SHP77 (cell line): Measurements from ENCODE around the gene LPA.
A peak's percentile ranks its signal among the peaks of the same experiment; 100 is the strongest.

Experiments
- DNase-seq, 2 experiments: peaks; one replicate each; lab custom pipeline; 2025; lab: John Stamatoyannopoulos, UW

LPA gene

DNA sequence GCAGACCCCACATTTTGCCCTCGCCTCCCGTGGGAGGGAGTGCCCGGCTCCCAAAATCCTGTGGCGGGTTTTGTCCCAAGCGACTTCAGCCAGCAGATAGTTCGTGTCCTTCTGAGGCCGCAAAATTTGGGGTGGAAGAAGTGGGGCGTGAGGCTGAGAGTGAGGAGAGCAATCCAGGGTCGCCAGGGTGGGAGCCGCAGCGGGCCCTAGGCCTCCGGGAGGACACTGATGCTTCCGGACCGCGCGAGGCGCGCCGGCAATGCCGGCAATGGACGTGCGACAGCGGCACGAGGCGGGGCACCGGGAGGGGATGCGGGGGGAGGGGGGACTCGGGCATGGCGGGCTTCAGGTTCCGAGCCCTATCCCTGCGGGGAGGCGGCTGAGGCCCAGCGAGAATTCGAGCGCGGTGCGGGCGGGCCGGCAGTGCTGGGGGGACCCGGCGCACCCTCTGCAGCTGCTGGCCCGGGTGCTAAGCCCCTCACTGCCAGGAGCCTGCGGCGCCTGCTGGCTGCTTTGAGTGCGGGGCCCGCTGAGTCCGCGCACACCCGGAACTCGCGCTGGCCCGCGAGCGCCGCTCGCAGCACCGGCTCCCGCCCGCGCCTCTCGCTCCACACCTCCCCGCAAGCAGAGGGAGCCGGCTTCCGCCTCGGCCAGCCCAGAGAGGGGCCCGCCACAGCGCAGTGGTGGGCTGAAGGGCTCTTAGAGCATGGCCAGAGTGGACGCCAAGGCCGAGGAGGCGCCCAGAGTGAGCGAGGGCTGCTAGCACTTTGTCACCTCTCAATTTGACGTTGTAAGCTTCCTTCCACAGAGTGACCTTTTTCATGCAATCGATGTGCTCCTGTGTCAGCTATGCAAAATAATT, 143.8 kb downstream of the LPA start:
- peak; percentile 29 to 50 for DNase-seq

DNA sequence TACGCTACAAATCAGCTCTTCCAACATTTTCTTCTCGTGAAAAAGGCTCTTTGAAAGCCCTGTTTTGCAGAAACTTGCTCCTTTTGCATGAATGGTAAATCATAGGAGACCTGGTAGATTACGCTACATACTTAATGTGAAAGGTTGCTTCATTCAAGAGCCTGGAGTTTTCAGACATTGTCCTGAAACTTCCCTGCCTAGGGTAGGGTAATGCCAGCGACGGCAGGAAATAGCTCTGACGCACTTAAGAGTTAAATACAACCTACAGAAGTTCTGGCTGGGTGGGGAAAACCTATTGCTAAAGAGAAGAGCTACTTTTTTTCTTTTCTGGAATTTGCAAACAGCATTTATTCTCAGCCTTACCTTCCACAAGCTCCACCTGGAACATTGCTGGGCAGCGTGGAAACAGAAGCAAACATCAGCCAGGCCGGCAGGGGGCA, 144.5 kb downstream of the LPA start:
- no peak for DNase-seq

DNA sequence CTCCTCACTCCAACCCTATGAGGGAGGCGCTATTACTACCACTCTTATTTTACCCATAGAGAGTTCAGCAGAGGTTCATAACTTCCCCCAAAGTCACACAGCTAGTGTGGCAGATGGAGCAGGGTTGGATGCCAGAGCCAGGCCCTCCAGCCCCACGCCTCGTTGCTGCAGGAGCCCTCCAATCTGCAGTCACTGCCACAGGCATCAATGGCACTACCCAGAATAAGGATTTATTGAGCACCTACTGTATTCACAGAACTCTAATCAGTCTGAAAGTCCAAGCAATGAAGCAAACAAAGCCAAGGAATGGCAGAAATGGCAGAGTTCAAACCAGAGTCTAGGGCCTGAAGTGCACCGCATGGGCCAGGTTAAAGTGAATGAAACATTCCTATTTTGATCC, 144.9 kb downstream of the LPA start:
- DNase-seq = no peak

DNA sequence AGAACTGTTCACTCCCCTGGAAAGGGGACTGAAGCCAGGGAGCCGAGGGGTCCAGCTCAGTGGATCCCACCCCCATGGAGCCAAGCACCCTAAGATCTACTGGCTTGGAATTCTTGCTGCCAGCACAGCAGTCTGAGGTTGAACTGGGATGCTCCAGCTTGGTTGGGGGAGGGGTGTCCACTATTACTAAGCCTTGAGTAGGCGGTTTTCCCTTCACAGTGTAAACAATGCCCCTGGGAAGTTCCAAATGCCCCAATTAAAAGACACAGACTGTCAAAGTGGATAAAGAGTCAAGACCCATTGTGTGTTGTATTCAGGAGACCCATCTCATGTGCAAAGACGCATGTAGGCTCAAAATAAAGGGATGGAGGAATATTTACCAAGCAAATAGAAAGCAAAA, 150.2 kb downstream of the LPA start:
- DNase-seq = no peak

DNA sequence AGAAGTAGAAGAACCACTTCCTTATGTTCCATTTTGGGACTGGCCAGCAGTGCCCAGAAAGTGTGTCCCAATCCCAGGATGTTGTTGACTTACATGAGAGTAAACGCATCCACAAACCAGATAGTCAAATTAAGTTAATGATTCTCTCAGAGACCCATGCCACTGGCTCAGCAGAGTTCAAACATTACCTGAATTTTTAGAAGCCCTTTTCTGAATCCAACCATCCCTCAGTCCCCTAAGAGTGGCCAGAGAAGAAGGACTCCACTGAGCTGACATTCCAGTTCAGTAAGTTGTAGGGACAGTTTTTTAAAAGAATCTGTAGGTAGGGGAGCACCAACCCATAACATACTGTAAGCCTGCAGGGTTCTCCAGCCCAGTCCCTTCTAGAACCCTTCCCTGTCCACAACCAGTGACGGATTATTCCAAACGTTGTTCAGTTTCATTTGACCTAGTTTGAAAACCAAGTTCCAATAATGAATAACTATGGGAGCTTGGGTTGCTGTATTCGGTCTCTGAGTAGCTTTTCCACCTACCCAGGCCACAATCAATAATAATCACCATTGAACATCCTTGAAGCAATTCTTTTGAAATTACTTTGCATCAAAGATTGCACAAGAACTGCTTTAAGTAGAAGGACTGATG, 153.0 kb downstream of the LPA start:
- no peak for DNase-seq

DNA sequence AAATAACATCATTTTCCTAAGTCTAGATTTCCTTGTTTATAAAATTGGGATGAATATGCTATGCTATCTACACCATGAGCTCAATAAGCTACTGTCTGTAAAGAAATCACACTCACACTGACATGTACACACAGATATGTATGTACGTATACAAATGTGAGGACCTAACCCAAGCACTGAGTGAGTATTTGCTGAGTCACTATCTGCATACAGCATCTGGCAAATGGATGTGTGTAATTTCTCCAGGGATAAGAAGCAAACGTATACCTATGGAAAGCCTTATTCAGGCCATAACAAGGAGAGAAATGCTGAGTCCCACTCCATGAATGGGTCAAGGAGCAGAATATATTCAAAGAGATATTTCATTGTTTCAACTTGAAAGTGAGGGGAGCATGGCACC, 153.9 kb downstream of the LPA start:
- DNase-seq = no peak

DNA sequence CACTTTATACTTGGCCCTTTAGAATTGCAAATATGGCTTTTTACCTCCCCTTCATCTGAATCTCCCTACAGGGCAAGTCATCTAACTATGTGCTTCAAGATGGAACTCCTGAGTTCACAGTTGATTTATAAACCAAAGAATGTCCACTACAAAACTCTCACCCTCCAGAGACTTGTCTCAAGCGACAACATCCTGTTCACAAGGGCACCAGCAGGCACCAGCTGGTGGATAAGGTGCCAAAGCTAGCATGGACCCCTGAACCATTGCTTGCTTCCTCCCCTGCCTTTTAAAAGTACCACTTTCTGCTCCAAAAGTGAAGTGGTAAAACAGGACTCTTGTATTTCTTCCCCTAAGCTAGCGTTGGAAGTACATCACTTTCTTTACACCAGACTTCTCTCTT, 154.5 kb downstream of the LPA start:
- DNase-seq = no peak

DNA sequence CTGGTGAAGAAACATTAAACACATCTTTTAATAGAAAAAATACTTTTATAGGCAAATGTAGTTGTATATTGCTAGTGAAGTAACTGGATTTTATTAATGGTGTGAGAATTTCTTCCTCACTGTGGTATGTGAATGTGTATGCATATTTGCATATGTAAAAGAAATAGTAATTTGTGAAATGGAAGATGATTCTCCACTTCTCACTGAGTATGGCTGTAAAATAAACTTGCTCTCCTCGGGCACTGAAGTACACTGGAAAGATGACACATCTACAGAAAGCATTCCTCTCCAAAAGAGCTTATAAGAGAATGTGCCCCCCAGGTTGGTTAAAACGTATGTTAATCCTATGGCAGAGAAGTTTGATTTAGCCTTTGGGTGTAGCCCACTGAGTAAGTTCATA, 155.5 kb downstream of the LPA start:
- DNase-seq = no peak

DNA sequence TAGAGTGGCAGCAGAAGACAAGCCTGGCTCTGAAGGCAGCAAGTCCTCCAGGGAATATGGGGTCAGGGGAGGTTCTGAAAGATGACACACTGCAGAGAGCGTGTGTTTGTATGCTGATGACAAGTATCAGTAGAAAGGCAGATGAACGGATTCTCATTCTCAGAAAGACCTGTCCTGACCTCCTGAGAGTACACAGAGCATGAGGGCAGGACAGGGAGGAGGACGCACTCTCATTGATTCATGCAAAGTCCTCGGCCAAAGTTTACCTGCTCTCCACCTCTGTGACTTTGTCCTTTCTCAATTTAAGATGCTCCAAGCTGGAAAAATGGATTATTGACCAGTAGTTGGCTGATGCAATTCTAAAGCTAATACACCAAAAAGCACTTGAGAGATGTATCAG, 156.7 kb downstream of the LPA start:
- DNase-seq = no peak

DNA sequence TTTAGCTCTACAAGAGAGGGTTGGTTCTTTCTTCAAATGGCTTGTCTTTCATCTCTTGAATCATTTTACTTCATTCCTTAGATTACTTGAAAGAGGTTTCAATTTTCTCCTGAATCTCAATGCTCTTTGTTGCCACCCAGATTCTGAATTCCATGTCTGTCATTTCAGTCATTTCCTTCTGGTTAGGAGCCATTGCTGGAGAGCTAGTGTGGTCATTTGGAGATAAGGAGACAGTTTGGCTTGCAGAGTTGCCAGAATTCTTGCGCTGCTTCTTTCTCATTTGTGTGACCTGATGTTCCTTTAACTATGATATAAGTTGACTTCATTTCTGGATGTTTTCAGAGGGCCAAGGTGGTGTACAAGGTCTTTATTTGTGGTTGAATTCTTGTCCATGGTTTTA, 158.1 kb downstream of the LPA start:
- no peak for DNase-seq

DNA sequence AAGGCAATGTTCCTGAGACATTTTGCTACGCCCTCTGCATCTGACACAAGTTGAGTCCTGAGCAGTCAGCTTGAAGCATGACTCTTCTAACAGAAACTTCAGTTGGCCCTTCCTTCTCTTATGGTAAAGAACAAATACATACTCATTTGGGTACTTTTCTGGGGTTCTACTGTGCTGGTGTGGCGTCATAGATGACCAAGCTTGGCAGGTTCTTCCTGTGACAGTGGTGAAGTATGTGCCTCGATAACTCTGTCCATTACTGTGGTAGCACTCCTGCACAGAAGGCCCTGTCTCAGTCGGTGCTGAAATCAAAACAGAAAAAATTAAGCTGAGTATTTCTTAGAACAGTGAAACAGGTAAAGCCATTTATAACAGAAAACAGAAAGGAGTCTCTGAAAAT, 163.4 kb downstream of the LPA start:
- no peak for DNase-seq

DNA sequence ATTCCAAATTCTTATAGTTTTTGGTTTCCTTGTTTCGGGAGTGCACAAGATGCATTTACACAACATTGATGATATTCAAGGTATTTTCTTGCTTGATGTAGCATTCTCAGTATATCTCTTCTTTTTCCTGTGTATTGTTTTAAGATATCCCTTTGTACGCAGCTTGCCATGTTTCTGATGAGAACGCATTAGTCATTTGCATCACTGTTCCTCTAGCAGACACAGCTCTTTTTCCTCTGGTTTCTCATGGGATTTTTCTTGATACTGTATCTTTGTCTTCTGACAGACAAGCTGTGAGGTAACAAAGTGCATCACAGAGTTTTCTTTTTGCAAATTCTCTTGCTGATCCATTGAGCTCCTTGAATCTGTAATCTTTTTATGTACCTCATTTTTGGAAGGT, 169.5 kb downstream of the LPA start:
- no peak for DNase-seq

DNA sequence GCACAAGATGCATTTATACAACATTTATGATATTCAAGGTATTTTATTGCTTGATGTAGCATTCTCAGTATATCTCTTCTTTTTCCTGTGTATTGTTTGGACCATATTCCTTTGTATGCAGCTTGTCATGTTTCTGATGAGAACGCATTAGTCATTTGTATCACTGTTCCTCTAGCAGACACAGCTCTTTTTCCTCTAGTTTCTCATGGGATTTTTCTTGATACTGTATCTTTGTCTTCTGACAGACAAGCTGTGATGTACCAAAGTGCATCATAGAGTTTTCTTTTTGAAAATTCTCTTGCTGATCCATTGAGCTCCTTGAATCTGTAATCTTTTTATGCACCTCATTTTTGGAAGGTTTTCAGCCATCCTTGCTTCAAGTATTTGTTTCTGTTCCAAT, 175.0 kb downstream of the LPA start:
- no peak for DNase-seq

DNA sequence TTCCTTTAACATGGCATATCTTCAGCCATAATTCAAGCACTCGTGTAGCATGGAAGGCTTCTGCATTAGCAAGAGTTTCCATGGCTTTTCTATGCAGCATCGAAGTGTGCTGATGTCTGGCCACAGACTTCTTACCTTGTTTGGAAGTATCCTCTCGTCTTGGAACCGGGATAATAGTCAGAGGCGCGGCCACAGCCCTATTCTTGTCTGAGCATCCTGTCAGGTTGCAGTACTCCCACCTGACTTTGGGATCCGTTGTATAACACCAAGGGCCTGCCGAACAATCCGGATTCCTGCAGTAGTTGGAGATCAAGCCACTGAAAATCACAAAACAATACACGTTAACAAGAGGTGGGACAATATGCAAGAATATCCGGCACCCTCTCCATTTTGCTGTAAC, 177.0 kb downstream of the LPA start:
- no peak for DNase-seq
